HS-5 (cell line): ENCODE data around the gene CREB3L1.
"Not testable (repeated sequence)": the region's sequence is repeated elsewhere in the genome, so short reads cannot be mapped to it uniquely, and the experiment has no call there.

ENCODE experiments used
- DNase-seq: peaks from one replicate; pipeline ENCODE4 v3.0.0-alpha.2; 2012; ENCODE audit warnings: low read depth

Gene CREB3L1

GRCh38 chr11:46295312-46296058, 18.0 kb downstream of the CREB3L1 start:
- no peak for DNase-seq

GRCh38 chr11:46296059-46296527, 18.6 kb downstream of the CREB3L1 start:
- no peak for DNase-seq

- DNase-seq: no peak
Observed at GRCh38 chr11:46296528-46297448, 19.3 kb downstream of the CREB3L1 start.

- no peak for DNase-seq
Observed at GRCh38 chr11:46298699-46299433, 21.4 kb downstream of the CREB3L1 start.

- DNase-seq: no peak
Observed at GRCh38 chr11:46299451-46299961, 22.0 kb downstream of the CREB3L1 start.

GRCh38 chr11:46300270-46300669, 22.8 kb downstream of the CREB3L1 start:
- DNase-seq: no peak

- no peak for DNase-seq
Observed at GRCh38 chr11:46302866-46303265, 25.4 kb downstream of the CREB3L1 start.

- DNase-seq: not testable (repeated sequence)
Observed at GRCh38 chr11:46304036-46304435, 26.6 kb downstream of the CREB3L1 start.

GRCh38 chr11:46304605-46305179, 27.2 kb downstream of the CREB3L1 start:
- no peak for DNase-seq

- no peak for DNase-seq
Observed at GRCh38 chr11:46305295-46305694, 27.8 kb downstream of the CREB3L1 start.

- no peak for DNase-seq
Observed at GRCh38 chr11:46306296-46306853, 28.9 kb downstream of the CREB3L1 start.

GRCh38 chr11:46307369-46307768, 29.9 kb downstream of the CREB3L1 start:
- no peak for DNase-seq

- DNase-seq: no peak
Observed at GRCh38 chr11:46307785-46308341, 30.4 kb downstream of the CREB3L1 start.

GRCh38 chr11:46308631-46309419, 31.4 kb downstream of the CREB3L1 start:
- DNase-seq: no peak

GRCh38 chr11:46309814-46310259, 32.4 kb downstream of the CREB3L1 start:
- no peak for DNase-seq

GRCh38 chr11:46315033-46315738, 37.7 kb downstream of the CREB3L1 start:
- DNase-seq: no peak

GRCh38 chr11:46315783-46316563, 38.5 kb downstream of the CREB3L1 start:
- DNase-seq: no peak

- DNase-seq: no peak
Observed at GRCh38 chr11:46319074-46319453, 41.6 kb downstream of the CREB3L1 start.

GRCh38 chr11:46321757-46322156, 44.3 kb downstream of the CREB3L1 start:
- DNase-seq: no peak
